Measurements from ENCODE around the gene PIGN. TPM values are rescaled to one million over a fixed set of nuclear protein-coding genes. Genes with fewer than 3 reads are reported as not detected.

Gene PIGN
- polyA plus RNA-seq, 3 donors = 4.1 to 14.7 (median 14.6) TPM

DNA sequence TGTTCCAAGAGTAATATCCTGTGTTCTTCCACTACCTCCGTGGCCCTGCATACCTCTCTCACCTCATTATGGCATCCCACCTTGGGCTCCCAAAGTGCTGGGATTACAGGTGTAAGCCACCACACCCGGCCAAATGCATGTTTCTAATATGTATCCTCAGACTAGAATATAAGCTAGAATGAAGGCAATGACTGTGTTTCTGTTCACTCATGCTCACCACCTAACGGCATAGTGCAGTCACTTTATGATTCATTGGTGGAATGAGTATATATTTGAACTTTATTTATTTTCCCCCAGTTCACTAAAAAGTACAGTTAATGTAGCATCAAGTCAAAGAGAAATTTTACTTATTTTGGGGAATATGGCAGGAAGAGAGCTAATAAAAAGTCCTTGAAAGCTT, 11.3 kb downstream of the PIGN start:
- no peaks in the 10 kb centered on the region for H4K20me1 ChIP-seq (ENCODE audit: insufficient read depth, low read length)
- H3K4me1 Mint-ChIP-seq = peaks cover 1% of the 10 kb centered on the region
- no peaks in the 10 kb centered on the region for H3K27me3 ChIP-seq (ENCODE audit: control insufficient read depth in 2 of 2, insufficient read depth in 2 of 2, low read length in 2 of 2)
- peaks cover 0 to 2% (median 0%) of the 10 kb centered on the region in 7 donors for H3K9me3 Mint-ChIP-seq
- H3K4me2 ChIP-seq (replicated peaks; ENCODE audit: extremely low read depth, low read length, poor library complexity, severe bottlenecking) = no peak overlapping the region
- H3K9ac ChIP-seq (ENCODE audit: insufficient read depth, low read length, poor library complexity, severe bottlenecking) = no peak overlapping the region
- peaks cover 3 to 12% of the 10 kb centered on the region in 2 donors for H3K36me3 Mint-ChIP-seq
- peaks cover 14% of the 10 kb centered on the region for H3K79me2 ChIP-seq (ENCODE audit: insufficient read depth, low read length)
- DNase-seq = no peak
- intact Hi-C loops (cut with micrococcal nuclease) = no loop called here
- no peaks in the 10 kb centered on the region for H3K27me3 Mint-ChIP-seq (ENCODE audit: low read depth in 3 of 3)
- H3K27ac ChIP-seq (ENCODE audit: low read depth in 1 of 2, low read length in 2 of 2) = no peak overlapping the region
- H3K4me1 ChIP-seq (ENCODE audit: control insufficient read depth in 1 of 2, insufficient read depth in 2 of 2, low read length in 2 of 2) = no peaks in the 10 kb centered on the region
- H2AFZ ChIP-seq (ENCODE audit: insufficient read depth, low read depth, low read length, poor library complexity, severe bottlenecking) = no peak overlapping the region
- H3K4me3 ChIP-seq (replicated peaks in 1 of 3; ENCODE audit: low read depth in 2 of 3, low read length in 3 of 3) = no peak overlapping the region
- H3K4me3 Mint-ChIP-seq = no peak overlapping the region
- no peaks in the 10 kb centered on the region for H3K36me3 ChIP-seq (replicated peaks in 1 of 2; ENCODE audit: control insufficient read depth in 1 of 2, insufficient read depth in 2 of 2, low read length in 2 of 2)
- H3K27ac Mint-ChIP-seq = peak overlapping the region in 1 of 7 donors; percentile 25
- no peaks in the 10 kb centered on the region for H3K9me3 ChIP-seq (replicated peaks in 1 of 2; ENCODE audit: control insufficient read depth in 1 of 2, insufficient read depth in 1 of 2, low read length in 2 of 2)
- TF ChIP-seq, protein P1, sequence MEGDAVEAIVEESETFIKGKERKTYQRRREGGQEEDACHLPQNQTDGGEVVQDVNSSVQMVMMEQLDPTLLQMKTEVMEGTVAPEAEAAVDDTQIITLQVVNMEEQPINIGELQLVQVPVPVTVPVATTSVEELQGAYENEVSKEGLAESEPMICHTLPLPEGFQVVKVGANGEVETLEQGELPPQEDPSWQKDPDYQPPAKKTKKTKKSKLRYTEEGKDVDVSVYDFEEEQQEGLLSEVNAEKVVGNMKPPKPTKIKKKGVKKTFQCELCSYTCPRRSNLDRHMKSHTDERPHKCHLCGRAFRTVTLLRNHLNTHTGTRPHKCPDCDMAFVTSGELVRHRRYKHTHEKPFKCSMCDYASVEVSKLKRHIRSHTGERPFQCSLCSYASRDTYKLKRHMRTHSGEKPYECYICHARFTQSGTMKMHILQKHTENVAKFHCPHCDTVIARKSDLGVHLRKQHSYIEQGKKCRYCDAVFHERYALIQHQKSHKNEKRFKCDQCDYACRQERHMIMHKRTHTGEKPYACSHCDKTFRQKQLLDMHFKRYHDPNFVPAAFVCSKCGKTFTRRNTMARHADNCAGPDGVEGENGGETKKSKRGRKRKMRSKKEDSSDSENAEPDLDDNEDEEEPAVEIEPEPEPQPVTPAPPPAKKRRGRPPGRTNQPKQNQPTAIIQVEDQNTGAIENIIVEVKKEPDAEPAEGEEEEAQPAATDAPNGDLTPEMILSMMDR (IDR thresholded peaks at IDR 0.05) = no peak
- no CpG with 5 or more reads among the region's 3 CpGs for WGBS (ENCODE audit: insufficient coverage)

DNA sequence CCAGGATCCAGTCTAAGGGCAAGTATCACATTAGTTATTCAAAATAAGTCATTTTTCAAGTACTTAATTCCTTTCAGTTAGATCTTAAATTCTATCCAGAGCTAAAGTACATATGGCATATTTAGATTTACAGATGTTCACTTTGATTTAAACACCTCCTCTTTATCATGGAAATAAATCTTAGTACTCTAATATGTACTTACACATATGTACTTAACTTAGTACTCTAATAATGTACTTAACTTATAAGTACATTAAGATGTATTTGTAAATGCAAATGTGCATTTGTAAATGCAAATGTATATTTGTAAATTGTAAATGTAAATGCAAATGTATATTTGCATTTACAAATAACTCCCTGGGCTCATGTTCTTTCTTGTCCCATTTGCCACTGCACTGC, 14.6 kb downstream of the PIGN start:
- TF ChIP-seq, protein P1 (IDR thresholded peaks at IDR 0.05) = no peak
- Mint-ChIP-seq H3K4me3 (no peak overlapping the region), H3K27ac (no peak overlapping the region), H3K27me3 (ENCODE audit: low read depth in 3 of 3) (no peaks in the 10 kb centered on the region), H3K4me1 (peaks cover 11% of the 10 kb centered on the region), H3K36me3 (peaks cover 5 to 6% of the 10 kb centered on the region in 2 donors), H3K9me3 (peaks cover 0 to 4% (median 0%) of the 10 kb centered on the region in 7 donors)
- peaks cover 9% of the 10 kb centered on the region for H3K79me2 ChIP-seq (ENCODE audit: insufficient read depth, low read length)
- H3K36me3 ChIP-seq (replicated peaks in 1 of 2; ENCODE audit: control insufficient read depth in 1 of 2, insufficient read depth in 2 of 2, low read length in 2 of 2) = no peaks in the 10 kb centered on the region
- no peak for DNase-seq
- H4K20me1 ChIP-seq (ENCODE audit: insufficient read depth, low read length) = no peaks in the 10 kb centered on the region
- H2AFZ ChIP-seq (ENCODE audit: insufficient read depth, low read depth, low read length, poor library complexity, severe bottlenecking) = no peak overlapping the region
- H3K27ac ChIP-seq (ENCODE audit: low read depth in 1 of 2, low read length in 2 of 2) = no peak overlapping the region
- H3K9ac ChIP-seq (ENCODE audit: insufficient read depth, low read length, poor library complexity, severe bottlenecking) = no peak overlapping the region
- H3K27me3 ChIP-seq (ENCODE audit: control insufficient read depth in 2 of 2, insufficient read depth in 2 of 2, low read length in 2 of 2) = no peaks in the 10 kb centered on the region
- no peaks in the 10 kb centered on the region for H3K4me1 ChIP-seq (ENCODE audit: control insufficient read depth in 1 of 2, insufficient read depth in 2 of 2, low read length in 2 of 2)
- no peak overlapping the region for H3K4me3 ChIP-seq (replicated peaks in 1 of 3; ENCODE audit: low read depth in 2 of 3, low read length in 3 of 3)
- H3K4me2 ChIP-seq (replicated peaks; ENCODE audit: extremely low read depth, low read length, poor library complexity, severe bottlenecking) = no peak overlapping the region
- intact Hi-C loops (cut with micrococcal nuclease) = no loop called here
- peaks cover 0 to 2% of the 10 kb centered on the region in 2 donors for H3K9me3 ChIP-seq (replicated peaks in 1 of 2; ENCODE audit: control insufficient read depth in 1 of 2, insufficient read depth in 1 of 2, low read length in 2 of 2)

All from CD14-positive monocyte (primary cell).